Left cardiac atrium (tissue), 4 donors: ENCODE measurements around the gene GSTA1. TPM values are rescaled to one million over a fixed set of nuclear protein-coding genes. Genes with fewer than 3 reads are reported as not detected.
A peak's percentile ranks its signal among the peaks of the same experiment; 100 is the strongest.
"Not testable (repeated sequence)": the region's sequence is repeated elsewhere in the genome, so short reads cannot be mapped to it uniquely, and the experiment has no call there.

ENCODE experiments used
- ATAC-seq, 2 donors: fragments of 200-7000 bp; cut with Tn5 transposase; one replicate each; pipeline ENCODE4 v1.9.1; 2020; ENCODE audit warnings: mild to moderate bottlenecking in 2 of 2, moderate library complexity in 2 of 2
- DNase-seq: peaks from one replicate; pipeline ENCODE4 v3.0.0-alpha.2; 2020
- intact Hi-C, 2 donors: fragments of 100-400 bp; cut with DNase I; formaldehyde crosslinking; loops; one replicate each; pipeline versions ENCODE4 v1.14.1 to v1.15.1; 2022 to 2023
- total RNA-seq, 2 donors: library from RNA; stranded (reverse); fragmentation: NEBNext Ultra II Directional; extraction: Animal tissue kit (Norgen Biotek cat#: 25700); gene quantifications; one replicate each; pipeline ENCODE4 v1.2.1, GENCODE V29; 2021
- donor health status: DM: no; HTN: yes; CAD: no.
- donor health status: DM: no; HTN: yes; CAD: no; lungs with severe emphysema.
- donor health status: DM: yes; HTN: yes; CAD: no.
- donor health status: Dilated cardiomyopathy.

Gene GSTA1
- total RNA-seq, 2 donors from 2014 or later: not detected

- intact Hi-C loops, DNase-seq, ATAC-seq: not testable (repeated sequence)
Measured at GRCh38 chr6:52767658-52768057, 36.0 kb downstream of the GSTA1 start.

GRCh38 chr6:52763322-52763916, 40.2 kb downstream of the GSTA1 start, which contains the start of gene GSTA2:
TSS of gene GSTA2 (minus strand) at chr6:52763475. CDS start at chr6:52757947, 5,528 bp downstream.
- ATAC-seq, DNase-seq, intact Hi-C loops: not testable (repeated sequence)

- intact Hi-C loops, ATAC-seq: not testable (repeated sequence)
Measured at GRCh38 chr6:52761673-52762491, 41.7 kb downstream of the GSTA1 start.

GRCh38 chr6:52760105-52760765, 43.4 kb downstream of the GSTA1 start:
- DNase-seq (no peak), ATAC-seq (no peak)
- intact Hi-C loops: no loop called here

More at GRCh38 chr6:52761673-52762491, 41.7 kb downstream of the GSTA1 start:
- not testable (repeated sequence) for DNase-seq

GRCh38 chr6:52759085-52759484, 44.5 kb downstream of the GSTA1 start:
- intact Hi-C loops: no loop called here
- DNase-seq (no peak), ATAC-seq (peak; percentile 38 to 59)

GRCh38 chr6:52757651-52758338, 45.8 kb downstream of the GSTA1 start:
- DNase-seq, intact Hi-C loops: not testable (repeated sequence)
- peak in 1 of 2 donors; percentile 66 for ATAC-seq

GRCh38 chr6:52754443-52754842, 49.2 kb downstream of the GSTA1 start:
- intact Hi-C loops: no loop called here
- ATAC-seq: no peak

GRCh38 chr6:52753137-52753536, 50.5 kb downstream of the GSTA1 start:
- ATAC-seq, DNase-seq, intact Hi-C loops: not testable (repeated sequence)

More at GRCh38 chr6:52754443-52754842, 49.2 kb downstream of the GSTA1 start:
- no peak for DNase-seq

- ATAC-seq (no peak), DNase-seq (no peak)
- intact Hi-C loops: no loop called here
Measured at GRCh38 chr6:52752310-52752709, 51.3 kb downstream of the GSTA1 start.

- DNase-seq: no peak
- no peak for ATAC-seq
- intact Hi-C loops: no loop called here
Measured at GRCh38 chr6:52749556-52750152, 54.0 kb downstream of the GSTA1 start.

- intact Hi-C loops, ATAC-seq: not testable (repeated sequence)
Measured at GRCh38 chr6:52747301-52747700, 56.3 kb downstream of the GSTA1 start.

GRCh38 chr6:52746213-52746612, 57.4 kb downstream of the GSTA1 start:
- ATAC-seq: no peak
- intact Hi-C loops: no loop called here

More at GRCh38 chr6:52747301-52747700, 56.3 kb downstream of the GSTA1 start:
- DNase-seq: not testable (repeated sequence)

GRCh38 chr6:52745764-52746201, 57.8 kb downstream of the GSTA1 start:
- intact Hi-C loops: no loop called here
- DNase-seq (no peak), ATAC-seq (no peak)

More at GRCh38 chr6:52746213-52746612, 57.4 kb downstream of the GSTA1 start:
- DNase-seq: no peak

- ATAC-seq (no peak), DNase-seq (no peak)
- intact Hi-C loops: no loop called here
Measured at GRCh38 chr6:52741872-52742271, 61.7 kb downstream of the GSTA1 start.

Other genes with a start within 250 kb of the GSTA1 start
- gene TRAM2, start 226.8 kb downstream of the GSTA1 start, total RNA-seq: 10 to 100 TPM; 14.1 to 19.2 TPM
- gene TMEM14A, start 132.7 kb downstream of the GSTA1 start, total RNA-seq: 10 to 100 TPM in 1 of 2 donors, 1 to 10 TPM in 1; 7.9 to 13.3 TPM
- not detected for gene GSTA2, start 40.3 kb downstream of the GSTA1 start, total RNA-seq
- not detected for gene GSTA5, start 37.0 kb upstream of the GSTA1 start, total RNA-seq
- not detected for gene GSTA3, start 105.9 kb upstream of the GSTA1 start, total RNA-seq
- 10 to 100 TPM; 10.3 to 12.1 TPM for gene GSTA4, start 191.5 kb upstream of the GSTA1 start, total RNA-seq